Activated T-cell treated with anti-CD3 and anti-CD28 coated beads for 4 hours (primary cell): ENCODE results near the gene MRPS12.
"Not testable (repeated sequence)": the region's sequence is repeated elsewhere in the genome, so short reads cannot be mapped to it uniquely, and the experiment has no call there.

Source experiments
- DNase-seq: peaks from one replicate; pipeline ENCODE4 v3.0.0-alpha.2; 2020

MRPS12 gene

GRCh38 chr19:38942471-38943181, 11.9 kb downstream of the MRPS12 start:
- no peak for DNase-seq

GRCh38 chr19:38944981-38945506, 14.3 kb downstream of the MRPS12 start:
- DNase-seq: no peak

- no peak for DNase-seq
Measured at GRCh38 chr19:38945562-38946228, 15.0 kb downstream of the MRPS12 start.

GRCh38 chr19:38946229-38947010, 15.7 kb downstream of the MRPS12 start:
- DNase-seq: no peak

GRCh38 chr19:38949580-38950367, 19.0 kb downstream of the MRPS12 start:
- peak; percentile 83 for DNase-seq

GRCh38 chr19:38951187-38951586, 20.4 kb downstream of the MRPS12 start:
- DNase-seq: no peak

GRCh38 chr19:38952395-38953165, 21.8 kb downstream of the MRPS12 start:
- DNase-seq: no peak

- DNase-seq: no peak
Measured at GRCh38 chr19:38953677-38954076, 22.9 kb downstream of the MRPS12 start.

- DNase-seq: no peak
Measured at GRCh38 chr19:38956264-38956663, 25.5 kb downstream of the MRPS12 start.

GRCh38 chr19:38958301-38958700, 27.6 kb downstream of the MRPS12 start:
- DNase-seq: no peak

GRCh38 chr19:38959618-38960017, 28.9 kb downstream of the MRPS12 start:
- no peak for DNase-seq

GRCh38 chr19:38964738-38965137, 34.0 kb downstream of the MRPS12 start:
- no peak for DNase-seq

GRCh38 chr19:38966149-38966548, 35.4 kb downstream of the MRPS12 start:
- DNase-seq: not testable (repeated sequence)

- no peak for DNase-seq
Measured at GRCh38 chr19:38970664-38971532, 40.2 kb downstream of the MRPS12 start.

- no peak for DNase-seq
Measured at GRCh38 chr19:38971672-38972071, 40.9 kb downstream of the MRPS12 start.

GRCh38 chr19:38974624-38975213, 44.0 kb downstream of the MRPS12 start:
- DNase-seq: no peak

- DNase-seq: no peak
Measured at GRCh38 chr19:38975214-38975860, 44.6 kb downstream of the MRPS12 start, which contains the start of gene FBXO17. Gene FBXO17, minus strand, starts transcription at chr19:38975742. Its CDS starts 25,423 bp downstream, at chr19:38950319.

- DNase-seq: no peak
Measured at GRCh38 chr19:38975861-38976271, 45.1 kb downstream of the MRPS12 start.

GRCh38 chr19:38977445-38978325, 46.9 kb downstream of the MRPS12 start:
- DNase-seq: no peak
